Cardiac fibroblast (primary cell): ENCODE results near the gene TOMM22.

Source experiments
- DNase-seq, 2 donors: peaks; one replicate each; pipeline versions ENCODE4 v3.0.0 to v3.0.0-alpha.2; 2010; ENCODE audit warnings: low read depth in 2 of 2
- H3K4me3 ChIP-seq, 2 donors: replicated peaks in 1 of 2; 1 replicate in 1 of 2; 2 replicates in 1 of 2; pipeline ENCODE4 v1.5.1; 2011; ENCODE audit warnings: low read depth in 2 of 2, low read length in 2 of 2, mild to moderate bottlenecking in 2 of 2, moderate library complexity in 1 of 2
- CTCF ChIP-seq: IDR thresholded peaks from one replicate; pipeline ENCODE4 v1.5.1; 2011; ENCODE audit warnings: low read depth, mild to moderate bottlenecking, low read length, inconsistent platforms

TOMM22 gene

GRCh38 chr22:38715176-38715764 lies 33.5 kb downstream of the TOMM22 start:
- H3K4me3 ChIP-seq = no peak overlapping the region
- TF ChIP-seq CTCF = no peak
- DNase-seq = no peak

DNA sequence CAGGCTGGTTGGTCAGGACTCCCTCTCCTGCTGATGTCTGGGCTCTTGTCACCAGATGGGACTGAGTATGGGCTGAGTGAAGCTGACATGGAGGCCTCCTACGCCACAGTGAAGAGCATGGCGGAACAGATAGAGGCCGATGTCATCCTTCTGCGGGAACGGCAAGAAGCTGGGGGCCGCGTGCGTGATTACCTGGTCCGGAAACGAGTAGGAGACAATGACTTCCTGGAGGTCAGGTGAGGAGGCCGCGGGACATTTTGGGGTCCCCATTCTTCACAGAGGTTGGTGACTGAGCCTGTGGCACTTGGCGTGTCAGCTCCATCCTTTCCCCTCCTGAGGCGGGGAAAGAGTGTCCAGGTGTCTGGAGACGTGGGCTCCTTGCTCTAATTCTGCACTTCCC lies 34.1 kb downstream of the TOMM22 start:
- TF ChIP-seq CTCF = no peak
- H3K4me3 ChIP-seq = no peak overlapping the region
- DNase-seq = no peak

GRCh38 chr22:38716271-38716670 lies 34.5 kb downstream of the TOMM22 start:
- TF ChIP-seq CTCF = no peak
- no peak for DNase-seq
- H3K4me3 ChIP-seq = no peak overlapping the region

GRCh38 chr22:38716826-38717225 lies 35.1 kb downstream of the TOMM22 start:
- no peak overlapping the region for H3K4me3 ChIP-seq
- TF ChIP-seq CTCF = no peak
- no peak for DNase-seq

GRCh38 chr22:38717244-38717643 lies 35.5 kb downstream of the TOMM22 start:
- TF ChIP-seq CTCF = no peak
- no peak for DNase-seq
- no peak overlapping the region for H3K4me3 ChIP-seq

DNA sequence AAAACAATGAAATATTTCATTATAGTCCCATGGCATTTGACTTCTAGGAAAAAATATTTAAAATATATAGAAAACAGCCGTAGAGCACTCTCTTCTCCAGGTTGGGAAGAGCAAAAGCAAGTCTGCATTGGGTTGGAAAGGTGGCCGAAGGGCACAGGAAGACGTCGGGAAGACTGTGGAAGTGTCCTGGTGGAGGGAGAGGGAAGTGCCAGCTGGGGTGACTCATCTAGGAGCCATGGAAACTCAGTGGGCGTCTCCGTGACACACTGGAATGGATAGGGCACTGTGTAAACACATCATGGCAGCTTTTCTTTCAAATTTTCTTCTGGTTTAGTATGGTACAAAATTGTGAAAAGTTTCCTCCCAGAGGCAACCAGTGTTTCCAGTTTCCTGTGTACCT lies 36.7 kb downstream of the TOMM22 start:
- TF ChIP-seq CTCF = peak; percentile 82
- DNase-seq = peak; percentile 76 to 82
- no peak overlapping the region for H3K4me3 ChIP-seq

GRCh38 chr22:38719196-38719595 lies 37.4 kb downstream of the TOMM22 start:
- H3K4me3 ChIP-seq = no peak overlapping the region
- no peak for DNase-seq
- no peak for TF ChIP-seq CTCF
